Spleen (tissue), 11 donors: ENCODE measurements around the gene GPAT2. TPM values are rescaled to one million over a fixed set of nuclear protein-coding genes. Genes with fewer than 3 reads are reported as not detected.
A peak's percentile ranks its signal among the peaks of the same experiment; 100 is the strongest.
"Not testable (repeated sequence)": the region's sequence is repeated elsewhere in the genome, so short reads cannot be mapped to it uniquely, and the experiment has no call there.

ENCODE experiments used
- DNase-seq: peaks from one replicate; pipeline ENCODE4 v3.0.0-alpha.2; 2020
- H3K27ac ChIP-seq, 8 donors: fragments of 200-600 bp; sonication (generic) in 7 of 8; 1 replicate in 4 of 8; 2 replicates in 4 of 8; pipeline versions ENCODE4 v1.5.0 to v1.8.0; 2016 to 2021; ENCODE audit warnings: inconsistent platforms in 4 of 8, mild to moderate bottlenecking in 4 of 8, moderate library complexity in 1 of 8
- H3K27me3 ChIP-seq, 7 donors: fragments of 200-600 bp; sonication (generic) in 6 of 7; replicated peaks in 1 of 7; 1 replicate in 4 of 7; 2 replicates in 3 of 7; pipeline versions ENCODE4 v1.5.0 to v1.8.0; 2016 to 2021; ENCODE audit warnings: inconsistent platforms in 3 of 7, mild to moderate bottlenecking in 1 of 7
- H3K36me3 ChIP-seq, 6 donors: fragments of 200-600 bp; sonication (generic) in 5 of 6; 1 replicate in 4 of 6; 2 replicates in 2 of 6; pipeline versions ENCODE4 v1.5.0 to v1.8.0; 2016 to 2021; ENCODE audit warnings: inconsistent platforms in 2 of 6
- H3K4me1 ChIP-seq, 6 donors: fragments of 200-600 bp; sonication (generic) in 5 of 6; 1 replicate in 3 of 6; 2 replicates in 3 of 6; pipeline versions ENCODE4 v1.5.0 to v1.8.0; 2016 to 2021; ENCODE audit warnings: inconsistent platforms in 3 of 6
- H3K4me3 ChIP-seq, 8 donors: fragments of 200-600 bp; sonication (generic) in 7 of 8; 1 replicate in 4 of 8; 2 replicates in 4 of 8; pipeline versions ENCODE4 v1.5.0 to v1.8.0; 2016 to 2021; ENCODE audit warnings: inconsistent platforms in 4 of 8, mild to moderate bottlenecking in 4 of 8, moderate library complexity in 2 of 8
- H3K9me3 ChIP-seq, 8 donors: fragments of 200-600 bp; sonication (generic) in 7 of 8; 1 replicate in 4 of 8; 2 replicates in 4 of 8; pipeline versions ENCODE4 v1.5.0 to v1.8.0; 2016 to 2021; ENCODE audit warnings: inconsistent platforms in 4 of 8
- WGBS, 5 donors: extraction: QIAGEN DNeasy Blood & Tissue Kit in 3 of 5; methylation state at CpG; one replicate each; pipeline versions ENCODE4 v1.1.5 to v1.1.7; 2013 to 2018; 5-methylcytosine and 5-hydroxymethylcytosine counted together
- intact Hi-C: fragments of 100-400 bp; cut with DNase I; formaldehyde crosslinking; loops from one replicate; pipeline ENCODE4 v1.15.0; 2023; ENCODE audit warnings: low total_unique reads
- polyA plus RNA-seq, 3 donors: library from polyadenylated mRNA; stranded (reverse); fragments of 200-250 nt; gene quantifications; one replicate each; pipeline ENCODE4 v1.2.1, GENCODE V29; 2013
- total RNA-seq, 7 donors: library from RNA; depleted of rRNA in 3 of 7; stranded (reverse); fragments of >200 nt in 3 of 7; fragmentation: NEBNext Ultra II Directional in 4 of 7; extraction: Animal tissue kit (Norgen Biotek cat#: 25700) in 4 of 7; gene quantifications; one replicate each; pipeline versions ENCODE4 v1.1.0 to v1.2.1, GENCODE V29; 2016 to 2021
- donor health status: healthy with polysubstance abuse.
- donor health status: DM: no; HTN: no; CAD: no; lungs with moderate emphysema.
- donor health status: DM: no; HTN: no; CAD: no.
- donor health status: Bipolar disorder and iron deficiency.
- donor health status: healthy.
- donor health status: DM: no; HTN: no; CAD: no.
- donor health status: DM: yes; HTN: yes; CAD: no.

Gene GPAT2
- total and polyA plus RNA-seq, 10 donors: 3.7 to 12.5 (median 6.6) TPM

DNA sequence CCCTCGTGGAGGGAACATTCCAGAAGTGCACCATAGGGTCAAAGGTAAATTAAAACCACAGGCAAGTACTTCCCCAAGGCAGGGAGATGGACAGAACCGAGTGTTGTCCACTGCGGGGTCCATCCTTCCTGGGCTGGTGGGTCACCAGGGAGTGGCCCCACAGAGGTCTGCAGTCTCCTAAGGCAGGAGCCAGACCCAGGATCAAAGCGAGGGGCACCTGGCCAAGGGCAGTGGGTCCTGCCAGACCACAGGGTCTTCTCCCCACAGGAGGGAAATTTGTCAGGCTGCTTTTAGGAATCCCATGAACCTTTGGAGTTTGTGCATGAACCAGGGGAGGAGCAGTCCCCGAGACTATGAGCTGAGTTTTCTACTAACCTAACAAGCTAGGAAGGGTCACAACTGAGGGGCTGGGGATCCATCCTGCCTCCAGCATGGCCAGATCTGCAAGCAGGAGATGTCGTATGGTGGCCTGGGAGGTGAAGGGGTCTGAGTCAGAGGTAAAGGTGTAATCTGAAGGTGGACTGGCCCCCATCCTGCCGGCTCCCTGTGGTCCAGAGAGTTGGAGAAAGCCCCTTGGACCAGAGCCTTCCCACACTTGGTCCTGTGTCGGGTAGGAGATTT is 26.6 kb upstream of the GPAT2 start:
- 75 to 93% (median 79%) methylated on average over 6 to 8 of the region's 8 CpGs for WGBS, 5 donors
- H3K36me3 ChIP-seq, H3K9me3 ChIP-seq, H3K27me3 ChIP-seq, DNase-seq, intact Hi-C loops, H3K27ac ChIP-seq, H3K4me3 ChIP-seq, H3K4me1 ChIP-seq: not testable (repeated sequence)

DNA sequence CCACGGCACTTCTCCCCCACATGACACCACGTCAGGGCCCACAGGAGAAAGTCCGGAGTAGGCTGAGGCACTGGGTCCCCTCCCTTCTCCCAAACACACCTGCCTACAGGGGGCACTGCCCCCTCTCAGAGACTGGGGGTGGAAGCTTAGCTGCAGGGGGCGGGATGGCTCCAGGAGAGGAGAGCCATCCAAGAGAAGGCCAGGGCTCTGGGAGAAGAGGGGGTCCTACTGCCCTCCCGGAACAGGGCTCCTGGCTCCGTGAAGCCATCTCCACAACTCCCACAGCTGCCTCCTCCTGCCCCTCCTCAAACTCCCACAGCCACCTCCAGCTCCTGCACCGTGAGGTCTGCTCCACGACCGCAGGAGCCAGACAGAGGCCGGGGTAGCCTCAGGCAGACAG is 25.6 kb upstream of the GPAT2 start:
- H3K4me3 ChIP-seq, H3K27me3 ChIP-seq, intact Hi-C loops, H3K36me3 ChIP-seq, H3K4me1 ChIP-seq, H3K27ac ChIP-seq, H3K9me3 ChIP-seq: not testable (repeated sequence)
- 75 to 96% (median 78%) methylated on average over 6 to 7 of the region's 10 CpGs for WGBS, 5 donors
- DNase-seq: peak; percentile 58

- H3K36me3 ChIP-seq, H3K27ac ChIP-seq, H3K4me1 ChIP-seq, H3K9me3 ChIP-seq, H3K4me3 ChIP-seq, H3K27me3 ChIP-seq, intact Hi-C loops: not testable (repeated sequence)
- 10 to 100% (median 70%) methylated on average over 2 to 5 of the region's 6 CpGs; no CpG with 5 or more reads in 1 of the 5 donors for WGBS, 5 donors
- peak; percentile 54 for DNase-seq
Measured at GRCh38 chr2:96059443-96059842, 24.7 kb upstream of the GPAT2 start.

- H3K4me1 ChIP-seq, H3K9me3 ChIP-seq, H3K27ac ChIP-seq, intact Hi-C loops, H3K36me3 ChIP-seq, DNase-seq, H3K27me3 ChIP-seq, H3K4me3 ChIP-seq: not testable (repeated sequence)
- WGBS, 5 donors: 41 to 52% (median 41%) methylated on average over 2 to 3 of the region's 6 CpGs; no CpG with 5 or more reads in 2 of the 5 donors
Measured at GRCh38 chr2:96055830-96056229, 21.1 kb upstream of the GPAT2 start.

DNA sequence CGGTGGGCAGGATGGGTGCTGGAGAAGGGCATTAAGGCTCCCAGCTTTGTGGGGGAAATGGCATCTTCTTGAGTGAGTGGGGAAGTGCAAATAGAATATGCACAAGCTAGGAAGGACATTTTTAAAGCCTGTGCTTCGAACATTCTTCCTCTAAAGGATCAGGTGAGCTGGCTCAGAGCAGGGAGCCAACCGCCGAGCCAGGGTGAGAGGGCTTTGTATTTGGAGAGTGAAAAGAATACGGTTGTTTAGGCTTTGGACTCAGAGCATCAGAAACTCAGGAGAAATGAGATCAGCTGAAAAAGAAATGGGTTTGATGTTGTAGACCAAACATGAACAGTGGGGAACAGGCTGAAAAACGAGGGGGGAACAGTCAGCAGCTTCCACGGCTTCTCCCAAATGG is 19.8 kb upstream of the GPAT2 start:
- H3K27ac ChIP-seq, H3K4me1 ChIP-seq, H3K36me3 ChIP-seq, DNase-seq, H3K27me3 ChIP-seq, H3K4me3 ChIP-seq, H3K9me3 ChIP-seq, intact Hi-C loops: not testable (repeated sequence)
- WGBS, 5 donors: 75 to 91% (median 84%) methylated on average over 6 of the region's 7 CpGs

- H3K36me3 ChIP-seq, intact Hi-C loops, H3K27me3 ChIP-seq, H3K4me3 ChIP-seq, DNase-seq, H3K9me3 ChIP-seq, H3K27ac ChIP-seq, H3K4me1 ChIP-seq: not testable (repeated sequence)
- WGBS, 5 donors: 88 to 96% (median 89%) methylated on average over 7 of the region's 7 CpGs
Measured at GRCh38 chr2:96053385-96053784, 18.7 kb upstream of the GPAT2 start.

DNA sequence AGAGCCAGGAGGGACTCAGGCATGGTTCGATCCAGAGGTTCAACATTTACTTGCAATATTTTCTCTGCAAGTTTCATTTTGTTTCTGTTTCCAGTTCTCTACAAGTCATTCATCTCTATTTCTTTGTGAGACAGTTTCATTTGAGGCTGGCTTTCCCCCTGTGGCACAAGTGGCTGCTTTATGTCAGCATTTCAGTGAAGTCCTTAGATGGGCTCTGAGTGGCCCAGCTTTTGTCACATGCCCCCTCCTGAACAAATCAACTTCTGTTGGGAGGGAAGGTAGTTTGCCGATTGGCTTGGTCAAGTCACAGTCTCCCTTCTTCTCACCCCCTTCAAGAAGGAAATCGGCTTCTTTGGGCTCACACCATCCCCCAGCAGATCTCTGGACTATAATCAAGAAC is 17.9 kb upstream of the GPAT2 start:
- 75 to 100% (median 94%) methylated on average over 2 of the region's 3 CpGs for WGBS, 5 donors

GRCh38 chr2:96049917-96050262 is 15.2 kb upstream of the GPAT2 start:
- no CpG with 5 or more reads among the region's 3 CpGs for WGBS, 5 donors
- DNase-seq, H3K36me3 ChIP-seq, intact Hi-C loops, H3K4me3 ChIP-seq, H3K27ac ChIP-seq, H3K9me3 ChIP-seq, H3K27me3 ChIP-seq, H3K4me1 ChIP-seq: not testable (repeated sequence)

More for the DNA sequence above, 17.9 kb upstream of the GPAT2 start:
- H3K27ac ChIP-seq, DNase-seq, intact Hi-C loops, H3K4me3 ChIP-seq, H3K9me3 ChIP-seq, H3K27me3 ChIP-seq, H3K4me1 ChIP-seq, H3K36me3 ChIP-seq: not testable (repeated sequence)

- H3K9me3 ChIP-seq, H3K4me1 ChIP-seq, intact Hi-C loops, H3K4me3 ChIP-seq, H3K36me3 ChIP-seq, H3K27me3 ChIP-seq: not testable (repeated sequence)
- H3K27ac ChIP-seq: peak overlapping the region in 3 of 8 donors; percentile 33 to 50 (median 39)
- peak; percentile 52 for DNase-seq
- 48 to 57% (median 54%) methylated on average over 1 to 9 of the region's 18 CpGs for WGBS, 5 donors
Measured at GRCh38 chr2:96049049-96049916, 14.6 kb upstream of the GPAT2 start.

DNA sequence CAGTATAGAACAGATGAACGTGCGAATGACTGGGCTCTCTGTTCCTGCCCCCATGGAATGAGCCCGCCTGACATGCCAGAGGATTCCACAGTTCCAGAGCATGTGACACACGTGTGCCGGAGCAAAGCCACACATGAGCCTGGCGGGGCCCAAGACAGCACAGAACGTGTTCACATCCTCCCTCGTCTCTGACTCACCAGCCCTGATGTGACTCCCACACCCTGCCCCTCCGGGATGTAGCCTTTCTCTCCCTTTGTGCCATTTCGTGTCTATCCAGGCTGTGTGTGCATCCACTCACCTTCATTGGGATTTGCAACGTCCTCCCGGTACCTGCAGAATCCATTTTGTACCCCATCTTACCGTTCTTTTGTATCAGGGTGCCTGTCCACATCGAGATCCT is 838 bp upstream of the GPAT2 start:
- intact Hi-C loops, H3K27ac ChIP-seq, H3K4me1 ChIP-seq, H3K27me3 ChIP-seq, DNase-seq, H3K4me3 ChIP-seq, H3K36me3 ChIP-seq, H3K9me3 ChIP-seq: not testable (repeated sequence)
- WGBS, 5 donors: no CpG with 5 or more reads among the region's 14 CpGs

DNA sequence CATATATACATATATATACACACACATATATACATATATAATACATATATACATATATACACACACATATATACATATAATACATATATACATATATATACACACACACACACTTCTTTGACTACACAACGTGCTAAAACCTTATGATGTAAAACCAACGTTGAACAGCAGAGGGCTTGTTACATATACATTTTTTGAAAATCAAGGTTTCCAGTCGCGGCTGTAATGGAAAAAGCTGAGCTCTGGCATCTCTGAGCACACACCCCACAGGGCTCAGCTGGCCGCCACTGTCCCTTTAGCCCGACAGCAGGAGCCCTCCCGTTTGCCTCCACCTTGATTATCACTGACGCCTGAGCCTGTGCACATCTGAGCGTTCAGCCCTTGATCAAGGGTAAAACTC is 719 bp downstream of the GPAT2 start:
- H3K27ac ChIP-seq, DNase-seq, H3K4me3 ChIP-seq, H3K9me3 ChIP-seq, H3K36me3 ChIP-seq, H3K27me3 ChIP-seq, intact Hi-C loops, H3K4me1 ChIP-seq: not testable (repeated sequence)
- 33% methylated on average over 1 of the region's 9 CpGs; no CpG with 5 or more reads in 3 of the 5 donors for WGBS, 5 donors
